Lower lobe of right lung (tissue), 2 donors: ENCODE data around the gene MED12. TPM values are rescaled to one million over a fixed set of nuclear protein-coding genes. Genes with fewer than 3 reads are reported as not detected.

ENCODE experiments used
- ATAC-seq, 2 donors: fragments of 200-7000 bp; cut with Tn5 transposase; one replicate each; pipeline ENCODE4 v1.9.1; 2020 to 2022; ENCODE audit warnings: mild to moderate bottlenecking in 2 of 2, moderate library complexity in 2 of 2
- DNase-seq: peaks from one replicate; pipeline ENCODE4 v3.0.0-alpha.2; 2020
- H3K27ac ChIP-seq: fragments of 200-600 bp; one replicate; pipeline ENCODE4 v1.8.0; 2022
- H3K27me3 ChIP-seq: fragments of 200-600 bp; one replicate; pipeline ENCODE4 v1.8.0; 2022; ENCODE audit warnings: low read depth
- H3K36me3 ChIP-seq: fragments of 200-600 bp; one replicate; pipeline ENCODE4 v1.8.0; 2022; ENCODE audit warnings: mild to moderate bottlenecking
- H3K4me1 ChIP-seq: fragments of 200-600 bp; one replicate; pipeline ENCODE4 v1.8.0; 2022
- H3K4me3 ChIP-seq: fragments of 200-600 bp; one replicate; pipeline ENCODE4 v1.8.0; 2022; ENCODE audit warnings: mild to moderate bottlenecking
- H3K9me3 ChIP-seq: fragments of 200-600 bp; one replicate; pipeline ENCODE4 v1.8.0; 2022
- CTCF ChIP-seq: fragments of 200-600 bp; IDR thresholded peaks from one replicate; pipeline ENCODE4 v1.8.0; 2022; ENCODE audit warnings: antibody characterized with exemption, mild to moderate bottlenecking
- intact Hi-C: fragments of 100-400 bp; cut with DNase I; formaldehyde crosslinking; loops from one replicate; pipeline ENCODE4 v1.11.0; 2022
- total RNA-seq: library from RNA; stranded (reverse); fragmentation: NEBNext Ultra II Directional; extraction: Animal tissue kit (Norgen Biotek cat#: 25700); gene quantifications from one replicate; pipeline ENCODE4 v1.2.1, GENCODE V29; 2021
- donor health status: DM: no; HTN: yes; CAD: no; lungs with severe emphysema.

MED12 gene
- total RNA-seq, 1 donor from 2014 or later, result 48.4 TPM

GRCh38 chrX:71164071-71164470 is 45.7 kb downstream of the MED12 start:
- no peaks in the 10 kb centered on the region for H3K27me3 ChIP-seq
- H3K4me1 ChIP-seq, result no peaks in the 10 kb centered on the region
- no peaks in the 10 kb centered on the region for H3K36me3 ChIP-seq
- intact Hi-C loops, result no loop called here
- H3K9me3 ChIP-seq, result no peaks in the 10 kb centered on the region
- H3K27ac ChIP-seq, result no peak overlapping the region
- no peak for ATAC-seq
- DNase-seq, result no peak
- H3K4me3 ChIP-seq, result no peak overlapping the region
- no peak for TF ChIP-seq CTCF

GRCh38 chrX:71166461-71166860 is 48.1 kb downstream of the MED12 start:
- intact Hi-C loops, result no loop called here
- no peaks in the 10 kb centered on the region for H3K9me3 ChIP-seq
- DNase-seq (no peak), ATAC-seq (no peak)
- H3K4me3 ChIP-seq, result no peak overlapping the region
- no peaks in the 10 kb centered on the region for H3K4me1 ChIP-seq
- TF ChIP-seq CTCF, result no peak
- H3K27me3 ChIP-seq, result no peaks in the 10 kb centered on the region
- H3K36me3 ChIP-seq, result no peaks in the 10 kb centered on the region
- H3K27ac ChIP-seq, result no peak overlapping the region

- no peaks in the 10 kb centered on the region for H3K27me3 ChIP-seq
- no peak for TF ChIP-seq CTCF
- H3K4me1 ChIP-seq, result no peaks in the 10 kb centered on the region
- ATAC-seq (no peak), DNase-seq (no peak)
- no peak overlapping the region for H3K27ac ChIP-seq
- H3K4me3 ChIP-seq, result no peak overlapping the region
- no peaks in the 10 kb centered on the region for H3K36me3 ChIP-seq
- no peaks in the 10 kb centered on the region for H3K9me3 ChIP-seq
- intact Hi-C loops, result no loop called here
Observed at GRCh38 chrX:71167031-71167781, 48.8 kb downstream of the MED12 start.

- intact Hi-C loops, result no loop called here
- Histone ChIP-seq H3K4me3 (no peak overlapping the region), H3K9me3 (no peaks in the 10 kb centered on the region), H3K27ac (no peak overlapping the region), H3K27me3 (no peaks in the 10 kb centered on the region), H3K36me3 (no peaks in the 10 kb centered on the region), H3K4me1 (no peaks in the 10 kb centered on the region)
- DNase-seq (no peak), ATAC-seq (no peak)
- no peak for TF ChIP-seq CTCF
Observed at GRCh38 chrX:71168134-71168533, 49.7 kb downstream of the MED12 start.

GRCh38 chrX:71169586-71169985 is 51.2 kb downstream of the MED12 start:
- Histone ChIP-seq H3K4me1 (no peaks in the 10 kb centered on the region), H3K4me3 (no peak overlapping the region), H3K27ac (no peak overlapping the region), H3K27me3 (no peaks in the 10 kb centered on the region), H3K9me3 (no peaks in the 10 kb centered on the region), H3K36me3 (no peaks in the 10 kb centered on the region)
- ATAC-seq, result no peak
- no peak for DNase-seq
- intact Hi-C loops, result no loop called here
- TF ChIP-seq CTCF, result no peak
